ENCODE results near the gene EEF2KMT.

DNA sequence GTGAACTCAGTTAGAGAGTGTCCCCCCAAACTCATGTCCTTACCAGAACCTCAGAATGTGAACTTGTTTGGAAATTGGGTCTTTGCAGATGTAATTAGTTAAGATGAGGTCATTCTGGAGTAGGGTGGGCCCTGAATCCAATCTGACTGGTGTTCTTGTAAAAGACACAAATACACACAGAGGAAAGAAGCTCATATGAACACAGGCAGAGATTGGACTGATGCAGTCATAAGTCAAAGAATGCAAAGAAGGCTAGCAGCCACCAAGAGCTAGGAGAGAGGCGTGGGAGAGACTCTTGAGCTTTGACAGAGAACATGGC, 61.7 kb downstream of the EEF2KMT start:
- TF ChIP-seq, protein P1, sequence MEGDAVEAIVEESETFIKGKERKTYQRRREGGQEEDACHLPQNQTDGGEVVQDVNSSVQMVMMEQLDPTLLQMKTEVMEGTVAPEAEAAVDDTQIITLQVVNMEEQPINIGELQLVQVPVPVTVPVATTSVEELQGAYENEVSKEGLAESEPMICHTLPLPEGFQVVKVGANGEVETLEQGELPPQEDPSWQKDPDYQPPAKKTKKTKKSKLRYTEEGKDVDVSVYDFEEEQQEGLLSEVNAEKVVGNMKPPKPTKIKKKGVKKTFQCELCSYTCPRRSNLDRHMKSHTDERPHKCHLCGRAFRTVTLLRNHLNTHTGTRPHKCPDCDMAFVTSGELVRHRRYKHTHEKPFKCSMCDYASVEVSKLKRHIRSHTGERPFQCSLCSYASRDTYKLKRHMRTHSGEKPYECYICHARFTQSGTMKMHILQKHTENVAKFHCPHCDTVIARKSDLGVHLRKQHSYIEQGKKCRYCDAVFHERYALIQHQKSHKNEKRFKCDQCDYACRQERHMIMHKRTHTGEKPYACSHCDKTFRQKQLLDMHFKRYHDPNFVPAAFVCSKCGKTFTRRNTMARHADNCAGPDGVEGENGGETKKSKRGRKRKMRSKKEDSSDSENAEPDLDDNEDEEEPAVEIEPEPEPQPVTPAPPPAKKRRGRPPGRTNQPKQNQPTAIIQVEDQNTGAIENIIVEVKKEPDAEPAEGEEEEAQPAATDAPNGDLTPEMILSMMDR (IDR thresholded peaks at IDR 0.05) = no peak
- TF ChIP-seq POLR2A (IDR thresholded peaks at IDR 0.05) (no peak), POLR2AphosphoS5 (IDR thresholded peaks at IDR 0.05) (no peak)
